AG08396 (cell line): ENCODE results near the gene LRRC58.

Source experiments
- DNase-seq: peaks from one replicate; pipeline ENCODE4 v3.0.0; 2012; ENCODE audit warnings: low spot score, mixed read lengths

The LRRC58 gene

GRCh38 chr3:120276767-120277166 is 72.4 kb downstream of the LRRC58 start:
- no peak for DNase-seq

DNA sequence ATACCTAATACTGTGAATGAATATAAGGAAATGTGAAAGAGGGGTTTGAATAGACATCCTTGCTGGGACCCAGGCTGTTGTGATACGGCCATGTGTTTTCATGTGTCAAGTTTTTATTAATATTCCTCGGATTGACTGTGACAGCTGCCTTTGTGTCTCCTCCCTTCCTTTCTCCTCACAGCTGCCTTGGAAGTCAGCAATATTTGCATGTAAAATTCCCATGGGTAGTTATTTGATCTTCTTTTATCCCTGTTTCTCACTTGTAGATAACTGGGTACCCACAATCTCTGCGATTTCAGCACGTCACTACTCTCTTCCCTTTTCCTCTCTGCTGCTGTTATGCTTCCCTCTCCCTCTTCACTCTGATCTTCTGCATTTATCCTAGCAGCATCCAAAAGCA is 73.5 kb downstream of the LRRC58 start:
- DNase-seq: no peak

- no peak for DNase-seq
These were observed 74.4 kb downstream of the LRRC58 start for GRCh38 chr3:120274739-120275167.
